Measurements from ENCODE around the gene FAM228B.

FAM228B gene

GRCh38 chr2:24123195-24123921 lies at the start of gene FAM228B, which contains the start of gene PFN4:
TSS of gene FAM228B (plus strand) at chr2:24123469. CDS start at chr2:24124362, 893 bp downstream.
TSS of gene PFN4 (minus strand) at chr2:24123334. CDS start at chr2:24122535, 799 bp downstream.
- Histone ChIP-seq H3K36me3 (ENCODE audit: control insufficient read depth, insufficient read depth, low read length) (no peaks in the 10 kb centered on the region), H3K9me3 (ENCODE audit: control insufficient read depth, low read length) (no peaks in the 10 kb centered on the region), H3K4me3 (ENCODE audit: low read length) (peak within 1 kb of the TSS; percentile 87), H3K4me1 (ENCODE audit: control insufficient read depth, insufficient read depth, low read length) (peaks cover 3% of the 10 kb centered on the region), H3K27me3 (ENCODE audit: control insufficient read depth, insufficient read depth, low read length) (no peaks in the 10 kb centered on the region), H3K9ac (ENCODE audit: low read length) (peak within 1 kb of the TSS; percentile 67)

- Histone ChIP-seq H3K9ac (ENCODE audit: low read length) (no peak overlapping the region), H3K4me3 (ENCODE audit: low read length) (no peak overlapping the region), H3K36me3 (ENCODE audit: control insufficient read depth, insufficient read depth, low read length) (no peaks in the 10 kb centered on the region), H3K27me3 (ENCODE audit: control insufficient read depth, insufficient read depth, low read length) (no peaks in the 10 kb centered on the region), H3K9me3 (ENCODE audit: control insufficient read depth, low read length) (no peaks in the 10 kb centered on the region), H3K4me1 (ENCODE audit: control insufficient read depth, insufficient read depth, low read length) (peaks cover 15% of the 10 kb centered on the region)
These were observed 49.5 kb upstream of the FAM228B start for GRCh38 chr2:24073816-24074215.

GRCh38 chr2:24075259-24075658 lies 48.0 kb upstream of the FAM228B start:
- Histone ChIP-seq H3K4me1 (ENCODE audit: control insufficient read depth, insufficient read depth, low read length) (peaks cover 15% of the 10 kb centered on the region), H3K9ac (ENCODE audit: low read length) (peak overlapping the region; percentile 91), H3K36me3 (ENCODE audit: control insufficient read depth, insufficient read depth, low read length) (no peaks in the 10 kb centered on the region), H3K4me3 (ENCODE audit: low read length) (peak overlapping the region; percentile 100), H3K9me3 (ENCODE audit: control insufficient read depth, low read length) (no peaks in the 10 kb centered on the region), H3K27me3 (ENCODE audit: control insufficient read depth, insufficient read depth, low read length) (no peaks in the 10 kb centered on the region)

GRCh38 chr2:24075915-24076848 lies 47.1 kb upstream of the FAM228B start, which contains the start of gene SF3B6:
TSS of gene SF3B6 (minus strand) at chr2:24076326. CDS start at chr2:24076229, 97 bp downstream.
- Histone ChIP-seq H3K4me1 (ENCODE audit: control insufficient read depth, insufficient read depth, low read length) (peaks cover 15% of the 10 kb centered on the region), H3K9me3 (ENCODE audit: control insufficient read depth, low read length) (no peaks in the 10 kb centered on the region), H3K36me3 (ENCODE audit: control insufficient read depth, insufficient read depth, low read length) (no peaks in the 10 kb centered on the region), H3K9ac (ENCODE audit: low read length) (peak within 1 kb of the TSS; percentile 91), H3K27me3 (ENCODE audit: control insufficient read depth, insufficient read depth, low read length) (no peaks in the 10 kb centered on the region), H3K4me3 (ENCODE audit: low read length) (peak within 1 kb of the TSS; percentile 100)

- no peaks in the 10 kb centered on the region for H3K27me3 ChIP-seq (ENCODE audit: control insufficient read depth, insufficient read depth, low read length)
- H3K9ac ChIP-seq (ENCODE audit: low read length): peak overlapping the region; percentile 91
- no peaks in the 10 kb centered on the region for H3K36me3 ChIP-seq (ENCODE audit: control insufficient read depth, insufficient read depth, low read length)
- no peaks in the 10 kb centered on the region for H3K9me3 ChIP-seq (ENCODE audit: control insufficient read depth, low read length)
- H3K4me3 ChIP-seq (ENCODE audit: low read length): peak overlapping the region; percentile 53
- H3K4me1 ChIP-seq (ENCODE audit: control insufficient read depth, insufficient read depth, low read length): peaks cover 15% of the 10 kb centered on the region
These were observed 46.3 kb upstream of the FAM228B start for GRCh38 chr2:24076849-24077534.

- no peaks in the 10 kb centered on the region for H3K27me3 ChIP-seq (ENCODE audit: control insufficient read depth, insufficient read depth, low read length)
- H3K9ac ChIP-seq (ENCODE audit: low read length): peak overlapping the region; percentile 91
- H3K36me3 ChIP-seq (ENCODE audit: control insufficient read depth, insufficient read depth, low read length): no peaks in the 10 kb centered on the region
- H3K4me1 ChIP-seq (ENCODE audit: control insufficient read depth, insufficient read depth, low read length): peaks cover 15% of the 10 kb centered on the region
- no peaks in the 10 kb centered on the region for H3K9me3 ChIP-seq (ENCODE audit: control insufficient read depth, low read length)
- H3K4me3 ChIP-seq (ENCODE audit: low read length): peak overlapping the region; percentile 53
These were observed 45.8 kb upstream of the FAM228B start for GRCh38 chr2:24077535-24077877.

- Histone ChIP-seq H3K4me3 (ENCODE audit: low read length) (peak overlapping the region; percentile 53), H3K27me3 (ENCODE audit: control insufficient read depth, insufficient read depth, low read length) (no peaks in the 10 kb centered on the region), H3K9ac (ENCODE audit: low read length) (peak overlapping the region; percentile 91)
These were observed 45.4 kb upstream of the FAM228B start for GRCh38 chr2:24077879-24078278.

GRCh38 chr2:24080701-24081100 lies 42.6 kb upstream of the FAM228B start:
- Histone ChIP-seq H3K9ac (ENCODE audit: low read length) (no peak overlapping the region), H3K27me3 (ENCODE audit: control insufficient read depth, insufficient read depth, low read length) (no peaks in the 10 kb centered on the region), H3K36me3 (ENCODE audit: control insufficient read depth, insufficient read depth, low read length) (no peaks in the 10 kb centered on the region), H3K4me3 (ENCODE audit: low read length) (no peak overlapping the region), H3K9me3 (ENCODE audit: control insufficient read depth, low read length) (no peaks in the 10 kb centered on the region), H3K4me1 (ENCODE audit: control insufficient read depth, insufficient read depth, low read length) (peaks cover 26% of the 10 kb centered on the region)

More at GRCh38 chr2:24077879-24078278, 45.4 kb upstream of the FAM228B start:
- Histone ChIP-seq H3K4me1 (ENCODE audit: control insufficient read depth, insufficient read depth, low read length) (peaks cover 16% of the 10 kb centered on the region), H3K36me3 (ENCODE audit: control insufficient read depth, insufficient read depth, low read length) (no peaks in the 10 kb centered on the region), H3K9me3 (ENCODE audit: control insufficient read depth, low read length) (no peaks in the 10 kb centered on the region)

GRCh38 chr2:24082787-24083566 lies 40.3 kb upstream of the FAM228B start:
- no peaks in the 10 kb centered on the region for H3K36me3 ChIP-seq (ENCODE audit: control insufficient read depth, insufficient read depth, low read length)
- peak overlapping the region; percentile 87 for H3K9ac ChIP-seq (ENCODE audit: low read length)
- H3K4me3 ChIP-seq (ENCODE audit: low read length): peak overlapping the region; percentile 66
- H3K27me3 ChIP-seq (ENCODE audit: control insufficient read depth, insufficient read depth, low read length): no peaks in the 10 kb centered on the region
- H3K4me1 ChIP-seq (ENCODE audit: control insufficient read depth, insufficient read depth, low read length): peaks cover 20% of the 10 kb centered on the region
- H3K9me3 ChIP-seq (ENCODE audit: control insufficient read depth, low read length): no peaks in the 10 kb centered on the region

- Histone ChIP-seq H3K36me3 (ENCODE audit: control insufficient read depth, insufficient read depth, low read length) (no peaks in the 10 kb centered on the region), H3K4me3 (ENCODE audit: low read length) (peak overlapping the region; percentile 66), H3K27me3 (ENCODE audit: control insufficient read depth, insufficient read depth, low read length) (no peaks in the 10 kb centered on the region), H3K9ac (ENCODE audit: low read length) (peak overlapping the region; percentile 87), H3K9me3 (ENCODE audit: control insufficient read depth, low read length) (no peaks in the 10 kb centered on the region), H3K4me1 (ENCODE audit: control insufficient read depth, insufficient read depth, low read length) (peaks cover 17% of the 10 kb centered on the region)
These were observed 39.5 kb upstream of the FAM228B start for GRCh38 chr2:24083567-24084385.

All from mucosa of stomach (tissue), 1 donor.